Activated CD4-positive, alpha-beta T cell treated with anti-CD3 and anti-CD28 coated beads for 48 hours (primary cell): ENCODE results near the gene CEP112.
"Not testable (repeated sequence)": the region's sequence is repeated elsewhere in the genome, so short reads cannot be mapped to it uniquely, and the experiment has no call there.

Experiments
- DNase-seq: peaks from one replicate; pipeline ENCODE4 v3.0.0-alpha.2; 2020

Gene CEP112

DNA sequence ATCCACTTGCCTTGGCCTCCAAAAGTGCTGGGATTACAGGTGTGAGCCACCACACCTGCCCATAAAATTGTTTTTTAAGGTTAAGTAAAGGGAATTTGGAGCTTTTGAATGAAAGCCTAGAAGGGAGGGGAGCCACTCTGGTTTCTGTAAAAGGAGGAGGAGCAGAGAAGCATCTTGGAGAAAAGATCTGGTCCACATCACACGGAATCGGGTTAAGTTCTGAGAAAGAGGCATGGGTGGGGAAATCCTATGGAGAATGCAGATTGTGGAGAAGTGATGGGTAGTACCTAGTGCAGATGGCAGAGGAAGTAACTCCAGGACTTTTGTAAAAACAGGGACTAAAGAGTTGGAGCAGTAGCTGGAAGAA, 18.3 kb upstream of the CEP112 start:
- no peak for DNase-seq

DNA sequence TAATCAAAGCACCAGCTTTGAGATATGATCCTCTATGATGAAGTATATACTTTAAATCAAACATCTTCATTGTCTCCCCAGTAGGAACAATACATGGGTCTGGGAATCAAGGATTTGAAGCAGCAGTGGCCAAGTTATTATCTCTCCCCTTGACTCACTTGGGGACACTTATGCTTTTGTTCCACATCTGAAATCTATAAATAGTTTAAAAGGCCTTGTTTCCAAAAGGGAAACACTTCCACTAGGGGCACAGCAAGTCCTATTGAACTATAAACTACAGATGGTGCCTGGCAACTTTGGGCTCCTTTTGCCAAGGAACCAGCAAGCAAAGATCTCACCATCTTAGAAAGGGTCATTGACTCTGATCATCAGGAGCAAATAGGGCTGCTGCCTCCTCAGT, 16.0 kb upstream of the CEP112 start:
- no peak for DNase-seq

DNA sequence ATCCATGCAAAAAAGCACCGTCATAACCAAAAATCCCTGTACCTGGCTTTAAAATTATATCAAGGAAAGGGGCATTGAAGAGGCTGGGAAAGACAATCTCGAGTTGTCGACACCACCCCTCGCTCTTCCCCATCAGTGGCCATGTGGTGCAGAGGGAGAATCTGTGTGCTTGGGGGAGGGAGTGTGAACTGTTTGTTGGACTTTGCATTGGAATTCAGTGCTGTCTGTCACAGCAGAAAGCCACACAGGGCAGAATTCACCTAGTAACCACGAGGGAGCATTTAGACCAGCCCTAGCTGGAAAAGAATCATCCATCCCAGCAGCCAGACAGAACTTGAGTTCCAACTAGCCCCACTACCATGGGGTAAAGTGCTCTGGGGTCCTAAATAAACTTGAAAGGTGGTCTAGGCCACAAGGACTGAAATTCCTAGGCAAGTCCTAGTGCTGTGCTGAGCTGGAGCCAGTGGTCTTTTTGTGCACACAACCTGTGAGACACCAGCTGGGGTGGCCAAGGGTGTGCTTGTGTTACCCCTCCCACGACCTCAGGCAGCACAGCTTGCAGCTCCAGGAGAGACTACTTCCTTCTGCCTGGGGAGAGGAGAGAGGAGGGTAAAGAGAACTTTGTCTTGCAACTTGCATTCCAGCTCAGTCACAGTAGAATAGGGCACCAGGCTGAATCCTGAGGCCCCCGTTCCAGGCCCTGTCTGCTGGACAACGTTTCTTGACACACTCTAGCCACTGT, 11.5 kb upstream of the CEP112 start:
- DNase-seq, result no peak

DNA sequence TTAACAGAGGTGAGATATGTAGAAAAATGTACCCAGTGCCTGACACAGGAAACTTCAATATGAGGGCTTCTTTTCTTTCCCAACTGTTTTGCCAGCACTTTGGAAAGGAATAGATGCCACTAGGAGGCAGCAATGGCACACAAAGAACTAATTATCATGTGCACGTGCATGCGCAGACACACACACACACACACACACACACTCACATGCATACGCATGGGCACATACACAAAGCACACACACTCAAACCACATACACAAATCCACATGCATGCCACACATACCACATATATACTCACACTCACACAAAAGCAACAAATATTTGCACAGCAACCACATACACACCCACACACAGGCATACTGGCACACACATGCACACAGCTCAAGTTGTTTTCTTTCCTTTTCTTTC, 8.8 kb upstream of the CEP112 start:
- peak; percentile 63 for DNase-seq

DNA sequence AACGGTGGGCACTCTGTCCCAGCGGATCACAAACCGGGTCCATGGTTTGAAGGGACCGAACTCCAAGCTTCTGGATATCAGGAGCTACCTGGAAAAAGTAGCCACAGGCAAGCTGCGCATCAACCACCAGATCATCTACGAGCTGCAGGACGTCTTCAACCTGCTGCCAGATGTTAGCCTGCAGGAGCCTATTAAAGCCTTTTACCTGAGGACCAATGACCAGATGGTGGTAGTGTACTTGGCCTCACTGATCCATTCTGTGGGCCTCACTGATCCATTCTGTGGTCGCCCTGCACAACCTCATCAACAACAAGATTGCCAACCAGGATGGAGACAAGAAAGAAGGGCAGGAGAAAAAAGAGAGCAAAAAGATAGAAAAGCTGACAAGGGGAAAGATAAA, 6.3 kb upstream of the CEP112 start:
- DNase-seq, result no peak

DNA sequence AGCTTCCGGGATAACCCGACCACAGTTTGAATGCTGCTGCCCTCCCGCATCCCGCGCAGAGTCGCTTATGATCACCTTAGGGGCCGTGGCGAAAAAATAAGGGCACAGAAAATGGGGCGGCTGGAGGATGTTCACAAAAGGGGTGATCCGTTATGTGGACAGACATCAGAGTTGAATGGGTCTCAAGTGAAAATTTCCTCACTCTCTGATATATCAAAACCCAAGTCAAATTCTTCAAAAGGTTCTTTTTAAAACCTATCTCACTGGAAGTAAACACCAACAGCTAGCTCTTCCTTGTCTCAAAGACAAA, 400 bp upstream of the CEP112 start:
- DNase-seq, result no peak

DNA sequence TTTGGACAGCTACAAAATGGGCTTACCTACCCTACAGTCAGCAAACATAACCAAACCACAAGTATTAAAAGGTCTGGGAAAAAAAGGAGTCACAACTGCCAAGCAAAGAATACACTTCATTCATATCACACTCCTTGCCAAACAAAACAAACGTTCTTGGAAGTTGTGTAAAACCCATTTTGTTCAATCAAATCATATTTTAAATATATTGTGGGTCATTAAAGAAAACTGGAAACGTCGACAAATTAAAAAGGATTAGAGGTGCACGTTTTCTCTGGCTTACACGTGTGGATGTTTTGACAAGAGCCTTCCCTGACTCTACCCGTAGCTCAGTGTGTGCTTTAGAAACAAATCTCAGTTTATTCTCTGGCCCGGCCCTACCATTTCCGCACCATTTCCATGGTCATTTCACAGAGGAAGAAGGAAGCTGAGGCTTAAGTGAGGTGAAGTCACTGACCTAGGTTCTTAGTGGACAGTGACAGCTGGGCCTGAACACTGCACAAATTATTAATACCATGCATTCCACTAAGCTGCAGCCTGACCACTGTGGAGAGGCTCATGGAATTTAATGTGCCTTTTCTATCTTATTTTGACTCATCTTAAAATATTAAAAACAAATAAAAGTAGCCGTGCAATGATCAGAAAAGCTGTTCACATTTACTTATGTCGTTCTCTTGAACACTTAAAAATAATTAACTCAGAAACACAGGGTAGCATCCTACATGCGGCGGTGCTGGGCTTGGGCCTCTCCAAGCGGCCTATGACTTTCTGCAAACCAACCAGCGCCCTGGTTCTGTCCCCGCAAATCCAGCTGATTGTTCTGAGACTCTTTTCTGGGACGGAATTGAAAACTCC, 968 bp downstream of the CEP112 start:
- DNase-seq, result no peak

DNA sequence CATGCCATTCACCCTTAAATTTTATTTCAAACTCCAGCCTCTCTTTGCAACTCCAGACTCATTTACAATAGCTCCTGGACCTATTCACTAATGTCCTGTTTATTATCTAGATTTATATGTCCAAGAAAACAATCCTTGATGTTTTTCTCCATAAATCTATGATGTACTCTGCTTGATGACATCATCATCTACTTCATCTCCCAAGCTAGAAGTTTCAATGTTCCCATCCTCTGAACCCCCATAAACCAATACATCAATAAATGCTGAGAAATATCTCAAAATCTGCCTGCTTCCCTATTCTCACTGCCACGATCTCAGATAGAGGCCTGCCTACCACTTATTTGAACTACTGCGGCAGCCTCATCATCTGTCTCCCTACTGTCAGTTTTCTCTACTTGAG, 4.2 kb downstream of the CEP112 start:
- no peak for DNase-seq

DNA sequence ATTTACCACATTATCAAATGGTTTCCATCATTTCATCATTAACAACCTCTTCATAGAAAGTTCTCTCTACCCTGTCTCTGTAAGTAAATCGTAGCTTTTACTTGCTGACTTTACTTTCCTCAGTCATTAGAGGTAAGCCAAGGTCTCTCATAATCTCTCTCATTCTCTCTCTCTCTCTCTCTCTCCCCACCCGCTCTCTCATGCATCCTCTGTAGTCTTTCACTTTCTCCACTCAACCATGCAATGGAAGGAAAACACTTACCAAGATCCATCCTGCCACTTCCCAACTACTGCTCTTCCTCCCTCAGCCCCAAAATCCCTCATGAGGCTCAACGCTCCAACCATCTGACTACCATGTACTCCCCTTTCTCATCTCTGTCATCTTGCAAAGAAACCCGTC, 6.1 kb downstream of the CEP112 start:
- no peak for DNase-seq

DNA sequence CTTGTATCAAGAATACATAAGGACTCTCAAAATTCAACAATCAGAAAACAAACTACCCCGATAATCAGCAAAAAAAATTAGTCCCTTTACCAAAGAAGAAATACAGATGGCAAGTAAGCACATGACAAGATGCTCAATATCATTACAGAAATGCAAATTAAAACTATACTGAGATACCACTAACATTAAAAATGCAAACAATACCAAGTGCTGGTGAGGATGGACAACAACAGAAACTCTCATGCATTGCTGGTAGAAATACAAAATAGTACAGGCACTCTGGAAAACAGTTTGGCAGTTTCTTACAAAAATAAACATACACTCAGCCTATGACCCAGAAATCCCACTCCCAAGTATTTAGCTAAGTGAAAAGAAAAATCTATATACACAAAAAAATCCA, 7.5 kb downstream of the CEP112 start:
- no peak for DNase-seq

DNA sequence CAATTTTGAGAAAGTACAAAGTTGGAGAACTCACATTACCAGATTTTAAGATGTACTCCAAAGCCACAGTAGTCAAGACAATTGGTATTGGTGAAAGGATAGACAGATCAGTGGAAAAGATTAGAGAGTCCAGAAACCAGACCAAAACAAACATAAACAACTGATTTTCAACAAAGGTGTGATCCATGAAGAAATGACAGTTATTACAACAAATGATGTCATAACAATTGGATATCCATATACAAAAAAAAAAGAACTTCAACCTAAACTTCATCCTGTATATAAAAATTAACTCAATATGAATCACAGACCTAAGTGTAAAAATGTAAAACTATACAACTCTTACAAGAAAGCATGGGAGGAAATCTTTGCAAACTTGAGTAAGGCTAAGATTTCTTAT, 8.4 kb downstream of the CEP112 start:
- no peak for DNase-seq

DNA sequence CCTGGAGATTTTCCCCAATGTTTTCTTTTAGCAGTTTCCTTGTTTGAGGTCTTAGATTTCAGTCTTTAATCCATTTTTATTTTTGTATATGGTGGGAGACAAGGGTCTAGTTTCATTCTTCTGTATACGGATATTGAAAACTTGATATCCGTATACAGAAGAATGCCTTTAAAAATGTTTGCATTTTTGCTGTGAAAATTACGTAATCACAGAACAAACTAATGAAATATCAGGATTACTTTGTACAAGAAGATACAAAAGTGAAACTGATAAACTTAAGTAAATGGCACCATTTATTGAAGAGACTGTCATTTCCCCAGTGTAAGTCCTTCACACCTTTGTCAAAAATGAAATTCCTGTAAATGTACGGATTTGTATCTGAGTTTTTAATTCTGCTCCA, 13.3 kb downstream of the CEP112 start:
- no peak for DNase-seq

DNA sequence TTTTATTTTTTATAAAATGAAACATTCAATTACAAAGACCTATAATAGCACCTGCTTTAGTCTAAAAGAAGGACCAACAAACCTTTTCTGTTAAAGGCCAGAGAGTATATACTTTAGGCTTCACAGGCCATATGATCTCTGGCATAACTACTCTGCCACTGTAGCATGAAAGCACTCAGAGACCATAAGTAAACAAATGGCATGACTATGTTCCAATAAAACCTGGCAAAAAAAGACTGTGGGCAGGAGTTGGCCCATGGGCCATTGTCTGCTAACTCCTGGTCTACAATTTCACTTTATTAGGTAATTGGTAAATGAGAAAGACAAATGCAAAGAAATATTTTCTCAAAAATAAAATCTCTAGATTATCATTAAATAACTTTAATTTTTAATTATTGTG, 14.9 kb downstream of the CEP112 start:
- no peak for DNase-seq

DNA sequence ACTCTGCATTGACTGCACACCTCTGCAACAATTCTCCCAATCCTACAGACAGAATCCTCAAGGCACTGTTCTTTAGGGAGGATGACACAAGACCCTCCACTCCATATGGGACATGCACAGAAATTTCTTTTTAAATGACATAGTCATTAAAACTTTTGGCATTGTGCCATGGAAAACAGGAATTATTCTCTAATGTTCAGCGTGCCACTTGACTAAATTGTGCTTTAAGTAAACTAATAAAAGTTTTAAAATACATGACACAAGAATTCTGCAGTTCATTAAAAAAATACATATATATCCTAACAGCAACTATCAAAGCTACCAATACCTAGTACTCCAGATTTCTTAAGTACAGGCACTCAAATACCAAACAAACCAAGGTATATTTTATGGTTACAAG, 16.0 kb downstream of the CEP112 start:
- DNase-seq, result no peak

DNA sequence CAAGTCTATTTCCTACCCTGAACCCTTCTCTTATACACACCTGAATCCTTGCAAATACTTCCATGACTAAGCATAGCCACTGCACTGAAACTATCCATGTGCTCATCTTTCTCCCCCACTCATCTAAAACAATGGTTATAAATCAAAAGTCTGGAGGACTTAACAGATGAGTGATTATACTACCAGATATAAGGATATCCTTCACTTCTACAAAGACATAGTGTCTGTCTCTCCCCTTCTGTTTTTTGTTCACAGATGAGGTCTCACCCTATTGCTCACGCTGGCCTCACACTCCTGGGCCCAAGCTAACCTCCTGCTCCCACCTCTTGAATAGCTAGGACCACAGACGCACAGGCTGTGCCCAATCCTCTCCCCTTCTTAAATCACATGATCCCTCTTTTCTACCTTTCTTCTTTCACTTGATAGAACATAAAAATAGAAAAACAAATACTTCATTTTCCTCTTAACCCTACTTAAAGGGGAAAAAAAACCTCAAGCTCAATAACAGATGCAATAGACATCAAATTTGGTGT, 19.2 kb downstream of the CEP112 start:
- DNase-seq, result no peak

DNA sequence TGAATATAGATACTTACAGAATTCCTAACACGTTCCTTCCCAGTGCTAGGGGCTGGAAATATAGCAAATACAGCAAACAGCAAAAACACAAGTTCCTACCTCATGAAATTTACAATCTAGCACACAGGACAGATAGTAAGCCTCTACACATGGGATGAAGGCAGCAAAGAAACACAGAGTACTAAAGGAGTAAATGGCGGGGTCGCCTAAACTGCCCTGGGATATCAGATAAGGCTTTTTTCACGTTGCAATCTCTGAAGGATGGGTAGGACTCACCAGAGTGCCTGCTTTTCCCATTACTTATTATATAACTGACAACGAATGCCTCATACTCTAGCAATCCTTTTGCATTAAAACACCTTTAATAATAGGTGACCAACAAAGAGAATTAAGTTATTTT, 19.8 kb downstream of the CEP112 start:
- no peak for DNase-seq

DNA sequence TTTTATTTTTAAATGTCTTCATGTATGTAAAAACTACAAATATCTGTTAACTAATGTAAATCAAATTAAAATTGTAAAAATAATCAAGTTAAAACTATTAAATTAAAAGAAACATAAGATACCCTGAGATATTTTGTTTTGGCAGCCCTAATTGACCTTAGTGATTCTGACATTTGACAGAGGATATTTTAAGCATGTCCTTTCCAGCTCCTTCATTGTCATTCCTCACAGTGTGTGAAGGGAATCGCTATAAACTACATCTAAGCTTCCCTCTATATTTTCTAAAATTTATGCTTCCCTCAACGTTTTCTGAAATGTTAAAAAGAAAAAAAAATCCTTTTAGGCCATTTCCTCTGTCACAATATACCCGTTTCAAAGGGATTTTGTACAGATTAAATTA, 20.2 kb downstream of the CEP112 start:
- DNase-seq, result no peak

DNA sequence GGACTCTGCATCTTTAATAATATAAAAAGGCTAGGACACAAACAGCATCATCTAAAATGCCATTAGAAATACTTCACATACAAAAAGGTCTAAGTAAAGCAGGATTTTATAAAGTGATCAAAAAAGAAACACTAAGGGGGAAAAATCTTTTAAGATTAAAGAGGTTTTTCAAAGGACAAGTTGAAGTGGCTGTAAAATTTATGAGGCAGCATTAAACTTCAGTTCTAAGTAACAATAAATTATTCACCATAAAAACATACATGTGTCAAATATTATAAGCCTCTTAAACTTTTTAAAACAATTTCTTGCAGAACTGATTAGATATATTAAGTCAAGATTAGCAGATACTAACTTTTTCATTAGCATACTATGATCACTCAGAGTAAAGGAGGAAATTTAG, 20.8 kb downstream of the CEP112 start:
- no peak for DNase-seq

DNA sequence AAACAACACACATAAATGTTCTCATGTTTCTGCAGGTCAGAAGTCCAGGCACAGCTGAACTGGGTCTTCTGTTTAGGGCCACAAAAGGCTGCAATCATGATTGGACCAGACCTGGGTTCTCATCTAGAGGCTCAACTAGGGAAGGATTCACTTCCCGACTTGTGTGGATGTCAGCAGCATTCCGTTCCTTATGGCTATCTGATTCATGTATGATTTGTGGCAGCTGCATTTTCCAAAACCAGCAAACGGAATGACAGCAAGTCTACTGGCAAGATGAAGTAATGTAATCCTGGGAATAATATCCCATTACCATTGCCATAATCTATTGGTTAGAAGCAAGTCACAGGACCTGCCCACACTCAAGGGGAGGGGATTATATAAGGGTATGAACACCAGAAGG, 22.1 kb downstream of the CEP112 start:
- DNase-seq, result no peak

DNA sequence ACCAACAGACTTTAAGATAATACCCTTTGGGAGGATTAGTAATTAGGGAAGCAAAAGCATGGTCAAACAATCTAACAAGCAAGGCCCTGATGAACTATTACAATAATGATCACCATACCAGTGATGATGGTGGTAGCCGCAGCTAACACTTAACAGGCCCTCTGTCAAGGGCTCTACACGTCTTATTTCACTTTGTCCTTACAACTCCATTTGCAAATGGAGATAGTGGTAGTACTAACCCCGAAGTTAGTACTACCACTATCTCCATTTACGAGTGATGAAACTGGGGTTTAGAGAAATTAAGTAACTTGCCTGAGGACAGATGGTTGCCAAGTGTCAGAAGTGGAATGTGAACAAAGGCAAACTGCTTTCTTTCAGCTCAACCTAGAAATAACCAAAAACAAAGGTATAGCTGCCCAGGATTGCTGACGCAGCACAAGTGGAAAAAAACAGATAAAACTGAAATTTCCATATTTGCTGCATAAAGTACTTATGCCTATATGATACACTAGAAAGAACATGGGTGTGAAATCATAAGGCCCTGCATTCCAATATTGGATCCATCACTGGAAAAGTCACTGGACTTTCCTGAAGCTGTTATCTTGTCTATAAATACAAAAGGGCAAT, 24.6 kb downstream of the CEP112 start:
- DNase-seq, result no peak

DNA sequence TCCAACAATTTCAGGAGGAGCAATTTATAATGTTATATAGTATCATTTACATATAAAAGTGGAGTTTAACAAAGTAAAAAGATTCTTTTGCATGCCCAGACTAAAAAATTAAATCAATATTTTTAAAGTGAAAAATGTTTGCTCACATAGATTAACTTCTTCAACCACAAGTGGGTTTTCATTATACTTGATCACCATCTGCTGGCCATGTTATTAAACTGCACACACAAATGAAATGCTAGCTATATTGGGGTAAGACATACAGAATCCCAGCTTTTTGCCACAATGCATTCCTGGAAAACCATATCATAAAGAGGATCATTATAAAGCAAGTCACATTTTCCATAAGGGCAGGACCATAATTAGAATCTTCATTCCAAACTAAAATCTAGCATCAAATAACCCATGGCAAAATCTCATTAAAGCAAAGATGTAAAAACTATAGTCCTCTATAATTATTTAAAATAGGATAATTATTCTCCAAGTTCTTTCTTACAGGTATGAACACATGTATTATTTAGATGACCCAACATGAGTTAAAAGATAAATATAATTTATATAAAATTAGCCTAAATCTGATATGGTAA, 26.3 kb downstream of the CEP112 start:
- no peak for DNase-seq

DNA sequence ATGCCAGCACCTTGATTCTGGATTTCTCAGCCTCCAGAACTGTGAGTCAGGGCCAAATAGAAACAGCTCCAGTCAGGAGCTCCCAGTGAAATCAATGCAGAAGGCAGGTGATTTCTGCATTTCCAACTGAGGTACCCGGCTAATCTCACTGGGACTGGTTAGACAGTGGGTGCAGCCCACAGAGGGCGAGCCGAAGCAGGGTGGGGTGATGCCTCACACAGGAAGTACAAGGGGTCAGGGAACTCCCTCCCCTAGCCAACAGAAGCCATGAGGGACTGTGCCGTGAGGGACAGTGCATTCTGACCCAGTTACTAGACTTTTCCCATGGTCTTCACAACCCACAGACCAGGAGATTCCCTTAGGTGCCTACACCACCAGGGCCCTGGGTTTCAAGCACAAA, 36.9 kb downstream of the CEP112 start:
- not testable (repeated sequence) for DNase-seq

DNA sequence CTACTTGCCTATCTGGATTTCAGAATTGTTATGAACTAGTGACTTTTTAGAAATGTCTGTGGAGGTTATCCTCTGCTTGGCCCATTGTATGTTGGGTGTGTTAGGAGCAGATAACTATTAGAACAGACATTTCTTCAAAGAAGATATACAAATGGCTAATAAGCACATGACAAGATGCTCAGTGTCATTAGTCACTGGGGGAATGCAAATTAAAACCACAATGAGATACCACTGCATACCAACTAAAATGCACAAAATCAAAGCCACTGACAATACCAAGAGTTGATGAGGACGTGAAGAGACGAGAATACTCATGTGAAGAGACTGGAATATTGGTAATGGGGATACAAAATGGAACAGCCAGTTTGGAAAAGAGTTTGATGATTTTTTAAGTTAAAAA, 39.2 kb downstream of the CEP112 start:
- no peak for DNase-seq

DNA sequence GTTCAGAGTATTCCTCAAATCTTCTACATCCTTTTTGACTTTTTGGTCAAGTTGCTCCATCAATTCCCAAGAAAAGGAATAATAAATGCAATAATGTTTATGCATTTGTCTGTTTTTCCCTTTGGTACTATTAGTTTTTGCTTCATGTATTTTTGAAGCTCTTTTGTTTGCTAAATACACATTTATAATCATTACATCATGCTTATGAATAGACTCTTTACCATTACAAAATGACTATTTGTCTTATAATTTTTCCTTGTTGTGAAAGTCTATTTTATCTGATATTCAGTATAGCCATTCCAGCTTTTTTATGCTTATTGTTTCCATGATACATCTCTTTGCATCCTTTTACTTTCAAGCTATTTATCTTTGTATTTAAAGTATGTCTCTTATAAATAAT, 41.2 kb downstream of the CEP112 start:
- DNase-seq, result no peak
